GM12878 (cell line): ENCODE data around the gene UBA5. TPM values are rescaled to one million over a fixed set of nuclear protein-coding genes. Genes with fewer than 3 reads are reported as not detected.
"Not testable (repeated sequence)": the region's sequence is repeated elsewhere in the genome, so short reads cannot be mapped to it uniquely, and the experiment has no call there.

Source experiments
- ATAC-seq: fragments of 200-7000 bp; cut with Tn5 transposase; 3 replicates; pipeline ENCODE4 v1.9.1; 2020; ENCODE audit warnings: mild to moderate bottlenecking, moderate library complexity
- BruUV-seq: library from RNA; stranded (reverse); fragments of 400-500 nt; replicated peaks from 2 replicates; lab custom pipeline; 2021; lab: Mats Ljungman, UMichigan
- CTCF ChIA-PET: fragments of 300-600 bp; sonication (Branson Sonifier 250); formaldehyde crosslinking; extraction: SDS; loops from one replicate; lab custom pipeline; 2021; ENCODE audit warnings: inconsistent platforms; lab: Yijun Ruan, JAX
- POLR2A ChIA-PET: fragments of 350-600 bp; formaldehyde crosslinking; extraction: SDS; loops from one replicate; lab custom pipeline; 2021; ENCODE audit warnings: inconsistent platforms; lab: Charles Lee
- RAD21 ChIA-PET: fragments of 300-600 bp; sonication (Branson Sonifier 250); formaldehyde crosslinking; loops from one replicate; lab custom pipeline; 2023; ENCODE audit warnings: antibody characterized with exemption; ENCODE audit not compliant: unreplicated experiment; lab: Charles Lee
- SMC1A ChIA-PET: fragments of 300-600 bp; sonication (Branson Sonifier 250); formaldehyde crosslinking; loops from one replicate; lab custom pipeline; 2023; ENCODE audit not compliant: unreplicated experiment, uncharacterized antibody; lab: Charles Lee
- DNase-seq: peaks from one replicate; pipeline ENCODE4 v3.0.0-alpha.2; 2011; ENCODE audit warnings: low read depth, low spot score
- FAIRE-seq: peaks from 3 replicates; lab custom pipeline; 2011; peaks lifted over from hg19 to GRCh38; lab: Jason Lieb, UNC
- H2AFZ ChIP-seq: 2 replicates; pipeline ENCODE4 v1.6.0; 2011; ENCODE audit warnings: low read depth, low read length, control low read depth; ENCODE audit not compliant: control insufficient read depth
- H3K27ac ChIP-seq: 2 replicates; pipeline ENCODE4 v1.5.1; 2011; ENCODE audit warnings: control low read depth; ENCODE audit not compliant: control insufficient read depth, insufficient read depth
- H3K27me3 ChIP-seq, 2 experiments: replicated peaks in 1 of 2; 2 replicates each; pipeline versions ENCODE4 v1.6.0 to v1.6.1; 2011; ENCODE audit warnings: low read length in 1 of 2; ENCODE audit not compliant: control insufficient read depth in 2 of 2, insufficient read depth in 2 of 2
- H3K36me3 ChIP-seq, 2 experiments: 2 replicates each; pipeline ENCODE4 v1.5.1; 2011; ENCODE audit warnings: low read length in 1 of 2; ENCODE audit not compliant: control insufficient read depth in 2 of 2, insufficient read depth in 2 of 2
- H3K4me1 ChIP-seq: 2 replicates; pipeline ENCODE4 v1.6.1; 2011; ENCODE audit warnings: mild to moderate bottlenecking, low read length, moderate library complexity, mixed read lengths; ENCODE audit not compliant: control insufficient read depth, insufficient read depth
- H3K4me2 ChIP-seq: 2 replicates; pipeline ENCODE4 v1.6.0; 2011; ENCODE audit warnings: control low read depth; ENCODE audit not compliant: control insufficient read depth, insufficient read depth
- H3K4me3 ChIP-seq: fragments of 200-600 bp; sonication (generic); 2 replicates; pipeline ENCODE4 v1.5.1; 2016
- H3K79me2 ChIP-seq: 2 replicates; pipeline ENCODE4 v1.6.0; 2011; ENCODE audit warnings: low read length; ENCODE audit not compliant: control insufficient read depth, insufficient read depth
- H3K9ac ChIP-seq: 2 replicates; pipeline ENCODE4 v1.8.0; 2011; ENCODE audit warnings: low read length, control low read depth, mixed read lengths; ENCODE audit not compliant: control insufficient read depth, insufficient read depth
- H3K9me3 ChIP-seq: replicated peaks from 3 replicates; pipeline ENCODE4 v1.5.1; 2011; ENCODE audit warnings: mild to moderate bottlenecking, low read length; ENCODE audit not compliant: control insufficient read depth, insufficient read depth
- H4K20me1 ChIP-seq: 2 replicates; pipeline ENCODE4 v1.6.0; 2011; ENCODE audit not compliant: control insufficient read depth, insufficient read depth
- GABPA ChIP-seq: IDR thresholded peaks from 2 replicates; pipeline ENCODE4 v1.6.1; 2014; ENCODE audit warnings: antibody characterized with exemption, low read depth, mild to moderate bottlenecking, inconsistent platforms
- WGBS: methylation state at CpG from one replicate; pipeline ENCODE4 v1.1.6; 2016; ENCODE audit warnings: low lambda C conversion rate; ENCODE audit not compliant: insufficient replicate concordance, insufficient coverage; ENCODE audit errors: missing lambda C conversion rate; 5-methylcytosine and 5-hydroxymethylcytosine counted together
- in situ Hi-C: fragments of 300-500 bp; cut with MboI; formaldehyde crosslinking; loops from 9 replicates; pipeline ENCODE4 v1.14.3; 2018; ENCODE audit warnings: mixed read lengths
- intact Hi-C: fragments of 100-400 bp; cut with micrococcal nuclease; formaldehyde crosslinking; loops from one replicate; pipeline ENCODE4 v1.14.2; 2022; ENCODE audit not compliant: unreplicated experiment
- polyA plus RNA-seq, 11 experiments: library from polyadenylated mRNA; depleted of rRNA in 4 of 11; unstranded in 6 of 11; stranded (reverse) in 5 of 11; fragments of >200 nt; fragmentation: Nextera tagmentation in 4 of 11; fragmentation: Illumina TruSeq in 1 of 11; extraction: Ambion mirVana in 4 of 11; extraction: Trizol in 1 of 11; gene quantifications; 1 replicate in 1 of 11; 2 replicates in 10 of 11; pipeline versions ENCODE4 v1.2.1 to v1.2.3, GENCODE V29; 2011 to 2016; ENCODE audit warnings: inconsistent platforms in 2 of 11, missing spikeins in 2 of 11, low read depth in 1 of 11
- total RNA-seq, 4 experiments: library from RNA; depleted of rRNA in 3 of 4; stranded (reverse); fragments of >200 nt in 3 of 4; fragmentation: Illumina TruSeq in 1 of 4; extraction: Trizol in 1 of 4; gene quantifications; 2 replicates each; pipeline versions ENCODE4 v1.2.1 to v1.2.3, GENCODE V29; 2013 to 2021

UBA5 gene
- total and polyA plus RNA-seq, 10 of the 15 experiments (the other 5 are each of a cell fraction or from before 2014, with no cell fraction given), result 10.2 to 62.1 (median 43.8) TPM

DNA sequence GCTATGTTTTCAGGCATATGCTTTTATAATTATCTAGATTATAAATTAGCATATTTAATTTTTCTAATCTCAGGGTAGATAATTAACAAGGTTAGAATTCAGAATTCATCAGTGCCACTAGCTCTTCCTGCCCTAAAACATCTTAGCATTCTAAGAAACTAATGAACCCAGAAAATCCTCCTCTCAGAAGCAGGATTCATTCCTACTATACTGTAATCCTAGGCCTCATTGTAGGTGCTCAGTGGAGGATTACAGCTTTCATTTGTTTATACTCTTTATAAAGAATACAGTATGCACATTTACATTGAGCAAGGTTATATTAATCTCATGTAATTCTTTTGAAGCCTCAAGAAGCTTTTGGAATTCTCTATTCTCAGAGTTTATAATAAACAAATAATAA is 21.4 kb upstream of the UBA5 start:
- Histone ChIP-seq H4K20me1 (no peaks in the 10 kb centered on the region), H2AFZ (no peak overlapping the region), H3K79me2 (no peaks in the 10 kb centered on the region), H3K36me3 (peaks cover 0 to 2% of the 10 kb centered on the region in 2 experiments; a peak in 2 of 4 replicates), H3K27me3 (no peaks in the 10 kb centered on the region), H3K4me3 (no peak overlapping the region), H3K4me1 (no peaks in the 10 kb centered on the region), H3K27ac (no peak overlapping the region)
- intact Hi-C loops, result no loop called here
- CTCF ChIA-PET, result interaction anchor here (0.6 to 6.0 kb wide), 5 partner anchors 13 to 101 kb away, joined by 3 to 203 read pairs (median 4); no protein-coding TSS in a partner anchor
- FAIRE-seq, result no peak
- BruUV-seq, result no TSS peak
- no peak for TF ChIP-seq GABPA
- TF ChIP-seq, all 136 proteins: peak for 0
- H3K9ac ChIP-seq, result no peak overlapping the region
- DNase-seq (no peak), ATAC-seq (no peak)
- no peak overlapping the region for H3K4me2 ChIP-seq
- RAD21 ChIA-PET, result interaction anchor here (1.0 to 1.3 kb wide), 2 partner anchors 19 to 44 kb away, joined by 3 to 4 read pairs; no protein-coding TSS in a partner anchor
- SMC1A ChIA-PET, result interaction anchor here (9.1 kb wide), 1 partner anchor 103 kb away, joined by 100 read pairs; no protein-coding TSS in a partner anchor
- in situ Hi-C loops, result no loop called here
- no peaks in the 10 kb centered on the region for H3K9me3 ChIP-seq
- POLR2A ChIA-PET, result no interaction called here

DNA sequence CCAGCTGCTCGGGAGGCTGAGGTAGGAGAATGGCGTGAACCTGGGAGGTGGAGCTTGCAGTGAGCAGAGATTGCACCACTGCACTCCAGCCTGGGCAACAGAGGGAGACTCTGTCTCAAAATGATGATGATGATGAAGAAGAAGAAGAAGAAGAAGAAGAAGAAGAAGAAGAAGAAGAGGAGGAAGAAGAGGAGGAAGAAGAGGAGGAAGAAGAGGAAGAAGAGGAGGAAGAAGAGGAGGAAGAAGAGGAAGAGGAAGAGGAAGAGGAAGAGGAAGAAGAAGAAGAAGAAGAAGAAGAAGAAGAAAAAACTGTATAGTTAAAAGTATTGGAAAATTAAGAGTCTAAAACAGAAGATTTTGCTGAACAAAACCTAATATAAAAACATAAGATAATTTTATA is 18.7 kb upstream of the UBA5 start:
- H3K9me3 ChIP-seq, H2AFZ ChIP-seq, H3K4me3 ChIP-seq, H4K20me1 ChIP-seq, H3K27me3 ChIP-seq, FAIRE-seq, H3K9ac ChIP-seq, ATAC-seq, H3K36me3 ChIP-seq, H3K79me2 ChIP-seq, BruUV-seq, H3K27ac ChIP-seq, H3K4me2 ChIP-seq, intact Hi-C loops, H3K4me1 ChIP-seq, DNase-seq: not testable (repeated sequence)
- in situ Hi-C loops, result loop anchor here (10.0 kb wide), 1 partner anchor 97 kb away; no protein-coding TSS in a partner anchor
- POLR2A ChIA-PET, result interaction anchor here (1.7 kb wide), 1 partner anchor 105 kb away, joined by 3 read pairs; no protein-coding TSS in a partner anchor
- SMC1A ChIA-PET, result interaction anchor here (1.4 to 9.1 kb wide), 7 partner anchors 10 to 135 kb away, joined by 3 to 100 read pairs (median 7); no protein-coding TSS in a partner anchor
- RAD21 ChIA-PET, result interaction anchor here (3.9 kb wide), 1 partner anchor 104 kb away, joined by 53 read pairs; no protein-coding TSS in a partner anchor
- CTCF ChIA-PET, result interaction anchor here (0.7 to 6.0 kb wide), 24 partner anchors 9 to 294 kb away, joined by 3 to 203 read pairs (median 8); partner anchors contain the start of genes ACAD11, ACKR4 and UBA5
- 9% methylated on average over 2 of the region's 2 CpGs for WGBS
